ENCODE measurements around the gene ROBO4.

DNA sequence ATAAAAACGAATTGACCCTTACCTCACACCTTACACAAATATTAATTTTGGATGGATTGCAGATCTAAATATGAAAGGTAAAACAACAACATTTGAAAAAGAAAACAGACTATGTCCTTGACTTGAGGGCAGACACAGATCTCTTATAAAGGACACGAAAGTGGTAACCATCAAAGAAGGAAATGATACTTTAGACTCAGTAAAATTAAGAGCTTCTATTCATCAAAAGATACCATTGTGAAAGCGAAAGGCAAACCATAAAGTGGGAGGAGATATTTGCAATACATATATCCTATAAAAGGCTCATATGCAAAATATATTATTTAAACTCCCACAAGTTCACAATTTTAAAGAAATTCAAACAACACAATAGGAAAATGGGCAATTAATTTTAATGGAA is 33.1 kb upstream of the ROBO4 start:
- TF ChIP-seq, protein P1, sequence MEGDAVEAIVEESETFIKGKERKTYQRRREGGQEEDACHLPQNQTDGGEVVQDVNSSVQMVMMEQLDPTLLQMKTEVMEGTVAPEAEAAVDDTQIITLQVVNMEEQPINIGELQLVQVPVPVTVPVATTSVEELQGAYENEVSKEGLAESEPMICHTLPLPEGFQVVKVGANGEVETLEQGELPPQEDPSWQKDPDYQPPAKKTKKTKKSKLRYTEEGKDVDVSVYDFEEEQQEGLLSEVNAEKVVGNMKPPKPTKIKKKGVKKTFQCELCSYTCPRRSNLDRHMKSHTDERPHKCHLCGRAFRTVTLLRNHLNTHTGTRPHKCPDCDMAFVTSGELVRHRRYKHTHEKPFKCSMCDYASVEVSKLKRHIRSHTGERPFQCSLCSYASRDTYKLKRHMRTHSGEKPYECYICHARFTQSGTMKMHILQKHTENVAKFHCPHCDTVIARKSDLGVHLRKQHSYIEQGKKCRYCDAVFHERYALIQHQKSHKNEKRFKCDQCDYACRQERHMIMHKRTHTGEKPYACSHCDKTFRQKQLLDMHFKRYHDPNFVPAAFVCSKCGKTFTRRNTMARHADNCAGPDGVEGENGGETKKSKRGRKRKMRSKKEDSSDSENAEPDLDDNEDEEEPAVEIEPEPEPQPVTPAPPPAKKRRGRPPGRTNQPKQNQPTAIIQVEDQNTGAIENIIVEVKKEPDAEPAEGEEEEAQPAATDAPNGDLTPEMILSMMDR (IDR thresholded peaks at IDR 0.05): no peak
- TF ChIP-seq POLR2A (IDR thresholded peaks at IDR 0.05): no peak

Measured in esophagus squamous epithelium (tissue), 4 donors.